Nucleus accumbens (tissue), 56 donors: Measurements from ENCODE around the gene C8G.

Experiments
- DNase-seq, 56 donors: peaks; one replicate each; lab custom pipeline; 2025; lab: John Stamatoyannopoulos, UW

C8G gene

DNA sequence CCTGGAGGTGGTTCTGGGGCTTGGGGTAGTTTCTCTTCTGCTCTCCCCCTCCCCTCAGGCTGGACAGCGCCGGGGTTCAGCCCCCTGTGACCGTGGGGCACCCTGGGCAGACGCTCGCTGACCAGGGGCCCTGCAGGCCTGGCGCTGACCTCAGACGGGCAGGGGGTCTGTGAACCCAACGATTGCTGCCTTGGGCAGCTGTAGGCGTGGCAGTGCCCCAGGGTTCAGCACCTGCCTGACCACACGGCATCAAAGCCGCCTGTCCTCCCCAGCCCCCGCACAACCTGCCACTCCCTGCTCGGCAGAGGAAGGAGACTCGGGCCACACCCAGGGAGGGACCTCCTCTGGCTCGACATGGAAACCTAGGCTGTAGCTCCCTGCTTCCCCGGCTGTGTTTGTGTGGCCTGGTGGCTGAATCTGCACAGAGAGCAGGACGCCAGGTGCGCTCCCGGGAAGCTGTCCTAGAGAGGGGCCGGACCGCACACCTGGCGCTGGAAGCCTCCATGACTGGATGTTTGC lies 19.2 kb downstream of the C8G start:
- no peak for DNase-seq

DNA sequence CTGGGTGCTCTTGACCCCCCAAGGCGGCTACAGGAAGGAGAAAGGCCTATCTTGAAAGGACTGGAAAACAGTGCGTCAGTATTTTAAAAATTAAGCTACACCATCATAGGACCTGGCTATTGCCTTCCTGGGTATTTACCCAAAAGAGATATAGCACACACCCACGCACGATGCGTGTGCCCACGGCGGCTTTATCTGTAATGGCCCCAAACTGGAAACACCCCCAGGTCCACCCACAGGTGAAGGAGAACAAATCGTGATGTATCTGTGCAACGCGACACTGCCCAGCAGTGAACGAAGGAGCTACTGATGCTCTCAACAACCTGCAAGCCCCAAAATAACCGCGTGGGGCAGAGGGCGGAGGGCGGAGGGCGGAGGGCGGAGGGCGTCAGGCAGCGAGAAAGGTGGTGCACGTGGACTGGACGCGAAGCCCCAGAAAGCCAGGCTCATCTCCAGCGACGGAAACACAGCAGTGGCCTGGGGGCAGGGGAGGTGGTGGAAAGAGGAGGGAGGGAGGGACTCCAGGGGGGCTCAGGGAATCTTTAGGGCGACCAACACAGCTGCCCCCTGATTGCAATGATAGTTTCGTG lies 19.9 kb downstream of the C8G start:
- DNase-seq = no peak

DNA sequence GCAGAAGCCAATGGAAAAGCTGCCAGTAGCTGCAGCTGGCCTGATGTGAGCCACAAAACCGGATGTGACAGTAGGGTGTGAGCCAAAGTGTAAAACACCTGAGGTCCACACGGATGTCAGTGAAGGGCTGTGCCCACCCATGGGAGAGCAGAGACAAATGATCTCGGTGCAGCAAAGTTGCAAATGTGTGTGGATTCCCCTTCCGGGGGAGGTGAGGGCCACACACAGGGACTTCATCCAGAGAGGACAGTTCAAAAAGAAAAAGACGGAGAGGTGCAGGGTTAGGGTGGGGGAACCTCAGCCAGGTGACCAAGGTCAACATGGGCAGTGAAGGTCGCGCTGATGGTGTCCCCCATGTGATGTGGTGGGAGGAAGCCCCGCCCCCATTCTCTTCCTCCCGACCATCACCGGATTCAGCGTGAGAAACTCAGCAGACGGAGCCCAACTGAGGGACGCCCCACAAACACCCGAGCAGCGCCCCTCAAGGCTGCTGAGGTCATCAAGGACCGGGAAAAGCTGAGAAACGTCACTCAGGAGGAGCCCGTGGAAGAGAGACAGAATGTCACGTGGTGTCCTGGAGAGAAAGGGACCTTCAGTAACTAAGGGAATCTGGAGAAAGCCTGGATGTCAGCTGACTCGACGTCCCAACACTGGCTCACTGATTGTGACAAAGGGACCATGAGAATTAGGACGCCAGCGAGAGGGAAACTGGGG lies 20.9 kb downstream of the C8G start:
- DNase-seq = peak in 53 of 56 donors; percentile 16 to 91 (median 67)

DNA sequence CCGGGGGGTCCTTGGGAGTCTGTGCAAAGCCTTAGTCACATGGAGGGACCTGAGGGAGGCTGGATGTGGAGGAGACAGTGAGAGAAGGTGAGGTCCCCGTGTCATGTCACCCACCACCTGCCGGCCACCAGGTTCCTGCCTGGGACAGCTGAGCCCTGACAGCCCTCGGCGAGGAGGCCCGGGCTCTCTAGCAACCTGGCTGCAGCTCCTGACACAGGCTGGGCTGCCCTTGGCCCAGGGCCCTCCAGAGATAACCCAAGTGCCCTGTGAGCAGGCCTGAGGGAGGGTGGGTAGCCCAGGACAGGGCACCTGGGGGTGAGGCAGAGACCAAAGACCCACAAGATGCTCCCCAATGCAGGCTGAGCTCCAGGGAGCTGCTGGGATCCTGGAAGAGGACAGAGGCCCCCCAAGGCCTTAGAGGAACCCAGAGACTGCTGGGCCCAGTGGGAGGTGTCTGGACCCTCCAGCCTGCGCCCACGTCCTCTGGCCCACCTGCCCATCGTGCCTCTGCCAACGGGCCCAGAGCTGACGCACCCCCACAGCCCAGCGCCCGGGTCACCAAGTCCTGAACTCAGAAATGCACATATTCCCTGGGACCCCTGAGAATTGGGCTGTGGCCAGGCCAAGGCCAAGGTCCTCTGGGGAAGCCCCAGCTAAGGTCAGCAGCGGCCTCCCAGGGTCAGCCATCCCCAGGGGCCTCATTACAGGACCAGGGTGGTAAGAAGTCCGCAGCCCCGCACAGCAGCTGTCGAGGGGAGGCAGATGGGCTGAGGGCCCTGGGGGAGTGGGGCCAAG lies 23.5 kb downstream of the C8G start:
- no peak for DNase-seq

DNA sequence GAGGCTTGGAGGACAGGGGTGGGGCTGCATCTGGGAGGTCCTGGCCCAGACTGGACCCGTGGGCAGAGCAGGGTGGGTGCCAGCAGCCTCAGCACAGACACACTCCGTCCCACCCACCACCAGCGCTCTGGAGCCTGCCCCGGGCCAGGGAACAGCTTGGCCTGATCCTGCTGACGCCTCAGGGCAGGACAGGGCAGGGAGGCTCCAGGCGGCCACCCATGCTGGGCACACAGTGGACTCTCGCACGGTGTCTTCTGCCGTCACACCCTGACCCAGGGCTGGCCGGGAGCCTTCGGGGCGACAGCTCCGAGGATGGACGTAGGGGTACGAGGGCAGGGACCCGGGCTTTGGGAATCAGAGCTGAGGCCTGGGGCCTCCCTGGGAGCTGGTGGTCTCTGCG lies 24.1 kb downstream of the C8G start:
- DNase-seq = no peak

DNA sequence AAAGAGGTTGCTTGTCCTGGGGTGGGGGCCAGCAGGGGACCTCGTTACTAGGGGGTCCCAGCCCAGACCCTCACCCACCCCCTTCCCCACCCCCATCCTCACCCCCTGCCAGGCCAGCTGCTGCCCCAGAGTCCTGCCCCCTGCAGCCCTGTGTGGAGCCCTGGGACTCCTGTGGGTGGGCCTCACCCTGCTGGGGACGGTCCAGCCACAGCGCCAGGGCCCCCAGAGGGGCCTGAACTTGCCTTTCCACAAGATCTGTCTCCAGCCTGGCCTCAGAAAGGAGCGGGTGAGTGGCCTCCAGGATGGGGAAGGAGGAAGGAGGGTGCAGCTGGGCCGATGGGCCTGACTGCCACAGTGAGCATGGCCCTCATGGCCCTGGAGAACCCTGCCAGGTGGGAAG lies 24.7 kb downstream of the C8G start:
- no peak for DNase-seq

DNA sequence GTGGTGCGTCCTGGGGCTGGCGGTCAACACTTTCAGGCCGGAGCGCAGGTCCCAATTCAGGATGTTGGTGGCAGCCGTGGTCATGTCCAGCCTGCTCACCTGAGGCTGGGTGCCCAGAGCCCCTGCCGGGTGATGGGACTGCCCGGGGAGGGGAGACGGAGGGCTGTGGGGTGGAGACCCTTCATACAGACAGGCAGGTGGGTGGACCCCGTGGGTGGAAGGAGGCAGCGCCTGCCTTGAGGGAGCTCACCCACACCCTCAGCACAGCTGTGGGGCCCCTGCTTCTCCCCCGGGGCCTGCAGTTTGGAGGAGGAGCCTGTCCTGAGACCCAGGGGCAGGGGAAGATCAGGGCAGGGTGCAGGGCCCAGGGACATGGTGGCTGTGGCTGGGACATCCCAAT lies 25.3 kb downstream of the C8G start:
- DNase-seq = no peak

DNA sequence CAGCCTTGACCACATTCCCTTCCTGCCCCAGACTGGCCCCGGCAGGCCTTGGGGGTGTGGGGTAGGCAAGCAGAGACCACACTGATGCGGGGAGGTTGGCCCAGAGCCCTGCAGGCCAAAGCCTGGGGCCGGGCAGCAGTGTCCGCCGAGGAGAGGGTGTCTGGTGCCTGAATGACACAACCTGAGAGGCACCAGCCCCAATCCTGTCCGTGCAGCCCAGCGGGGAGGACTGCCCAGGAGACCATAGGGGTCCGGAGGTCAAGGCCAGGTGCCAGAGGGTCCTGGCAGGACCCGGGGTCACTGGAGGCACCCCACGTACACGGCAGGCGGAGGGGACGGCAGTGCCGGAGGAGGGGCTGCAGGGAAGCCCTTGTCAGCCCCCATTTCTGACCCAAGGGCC lies 26.7 kb downstream of the C8G start:
- DNase-seq = no peak

DNA sequence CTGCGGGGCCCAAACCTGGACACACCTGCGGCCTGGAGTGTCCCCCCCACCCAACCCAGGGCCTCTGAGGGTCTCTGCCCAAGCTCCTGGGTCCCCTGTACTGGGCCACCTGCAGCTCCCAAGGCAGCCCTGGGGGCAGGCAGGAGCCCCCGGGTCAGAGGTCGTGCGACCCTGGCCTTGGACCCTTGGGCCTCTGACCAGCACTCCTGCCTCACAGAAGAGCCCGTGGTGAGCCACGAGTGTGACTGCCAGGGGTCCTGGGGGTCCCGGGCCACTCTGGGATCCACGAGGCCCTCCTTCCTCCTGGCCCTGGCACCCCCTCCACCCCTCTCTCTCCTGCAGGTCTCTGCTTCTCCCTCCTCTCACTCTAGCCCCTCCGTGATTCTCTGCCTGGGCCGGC lies 27.3 kb downstream of the C8G start:
- DNase-seq = no peak

DNA sequence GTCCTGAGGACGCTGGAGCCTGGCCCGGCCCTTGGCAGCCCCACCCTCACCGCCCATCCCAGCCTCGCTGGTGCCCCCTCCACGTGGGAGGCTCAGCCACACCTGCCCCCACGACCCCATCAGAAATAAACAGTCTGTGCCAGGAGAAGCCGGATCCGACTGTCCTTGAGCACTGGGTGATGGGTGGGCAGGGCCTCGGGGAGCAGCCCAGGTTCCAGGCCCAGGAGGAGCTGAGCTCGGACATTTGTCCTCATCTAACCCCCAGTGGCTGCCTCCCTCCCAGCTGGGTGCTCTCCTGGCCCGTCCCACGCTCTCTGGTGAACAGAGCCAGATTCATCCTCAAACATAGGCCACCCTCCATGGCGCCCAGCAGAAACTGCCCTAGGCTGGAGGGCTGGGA lies 27.7 kb downstream of the C8G start:
- no peak for DNase-seq

DNA sequence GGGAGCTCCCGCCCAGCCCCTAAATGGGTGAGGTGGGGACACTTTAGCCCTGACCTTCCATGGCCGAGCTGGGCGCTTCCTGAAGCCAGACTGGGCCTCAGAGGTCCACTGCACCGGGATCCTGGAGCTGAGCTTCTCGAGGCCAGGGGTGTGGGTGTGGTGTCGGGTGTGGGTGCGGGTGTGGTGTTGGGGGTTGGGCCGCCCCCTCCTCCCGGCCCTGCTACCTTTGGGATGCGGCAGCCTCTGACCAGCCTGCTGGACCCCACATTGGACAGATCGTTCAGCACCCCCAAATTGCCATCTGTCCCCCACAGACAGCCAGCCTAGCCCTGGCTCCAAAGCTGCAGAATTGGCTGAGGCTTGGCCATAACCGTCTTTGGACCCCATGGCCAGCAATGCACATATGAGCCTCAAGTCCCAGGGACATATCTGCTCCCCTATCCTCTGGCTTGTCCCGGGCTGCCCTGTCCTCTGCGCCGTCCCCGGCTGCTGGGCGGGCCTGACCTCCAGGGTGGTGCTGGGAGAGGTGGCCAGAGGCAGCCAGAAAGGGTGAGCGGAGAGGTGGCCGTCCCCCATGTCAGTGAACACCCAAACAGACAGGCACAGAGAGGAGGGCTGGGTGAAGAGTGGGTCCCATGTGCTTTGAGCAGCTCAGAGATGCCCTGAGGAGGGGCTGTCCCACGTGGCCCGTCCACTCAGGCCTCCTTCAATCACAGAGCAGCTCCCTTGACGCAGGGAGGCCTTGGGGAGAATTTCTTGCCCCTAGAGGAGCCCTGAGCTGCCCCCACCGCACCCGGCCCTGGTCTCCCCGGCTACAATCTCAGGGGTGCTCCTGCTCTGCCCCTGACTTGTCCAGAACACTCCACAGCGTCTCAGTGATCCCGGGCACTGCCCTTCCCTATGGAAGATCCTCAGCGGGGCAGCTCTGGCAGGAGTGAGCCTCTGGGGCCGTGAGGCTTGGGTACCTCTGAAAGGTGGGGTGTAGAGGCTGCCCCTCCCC lies 28.9 kb downstream of the C8G start:
- no peak for DNase-seq

DNA sequence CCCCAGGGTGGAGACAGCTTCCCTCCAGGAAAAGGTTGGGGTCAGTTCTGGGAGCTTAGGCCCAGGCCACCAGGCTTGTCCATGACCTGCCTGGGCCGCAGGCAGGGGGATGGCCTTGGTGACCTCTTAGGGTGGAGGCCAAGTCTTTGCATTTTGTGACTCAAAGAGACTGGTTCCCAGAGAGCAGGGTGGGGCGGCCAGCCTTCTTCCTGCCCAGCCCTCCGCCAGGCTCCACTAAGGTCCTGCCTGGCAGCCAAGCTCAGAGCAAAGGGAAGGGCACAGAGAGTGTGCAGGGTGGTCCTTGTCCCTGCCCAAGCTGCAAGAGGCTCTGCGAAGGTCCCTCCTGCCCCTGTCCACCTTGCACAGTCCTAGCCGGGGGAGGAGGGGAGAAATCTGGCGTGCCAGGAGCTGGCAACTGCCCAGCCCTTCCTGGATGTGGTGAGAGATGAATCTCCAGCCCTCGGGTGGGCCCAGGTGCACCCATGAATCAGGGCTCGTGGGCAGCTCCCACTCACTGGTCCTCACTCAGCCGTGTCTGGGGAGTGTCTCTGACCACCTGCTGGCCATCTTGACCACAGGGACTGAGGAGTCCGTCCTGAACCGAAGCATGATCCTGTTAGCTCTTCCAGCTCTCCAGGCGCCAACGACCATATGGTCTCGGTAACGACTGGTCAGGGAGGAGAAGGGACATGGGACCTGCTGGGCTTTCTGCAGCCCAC lies 29.9 kb downstream of the C8G start:
- DNase-seq = no peak

DNA sequence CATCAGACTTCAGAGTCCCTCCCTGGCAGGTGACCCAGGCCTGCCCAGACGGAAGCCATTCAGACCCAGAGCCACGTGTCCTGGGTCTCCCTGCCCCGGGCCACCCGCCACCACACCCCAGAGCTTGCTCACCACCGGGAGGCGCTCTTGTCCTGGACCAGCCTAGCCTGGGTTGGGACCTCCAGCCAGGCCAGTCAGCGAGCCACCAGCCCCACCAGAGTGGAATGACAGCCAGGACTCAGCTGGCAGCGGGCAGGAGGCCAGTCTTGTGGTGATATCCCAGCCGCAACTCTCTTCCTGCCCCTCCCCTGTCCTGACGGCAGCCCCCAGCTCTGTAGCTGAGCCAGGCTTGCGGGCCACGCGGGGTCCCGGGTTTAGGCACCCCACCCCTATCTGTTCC lies 30.6 kb downstream of the C8G start:
- DNase-seq = peak in 53 of 56 donors; percentile 19 to 90 (median 75)

DNA sequence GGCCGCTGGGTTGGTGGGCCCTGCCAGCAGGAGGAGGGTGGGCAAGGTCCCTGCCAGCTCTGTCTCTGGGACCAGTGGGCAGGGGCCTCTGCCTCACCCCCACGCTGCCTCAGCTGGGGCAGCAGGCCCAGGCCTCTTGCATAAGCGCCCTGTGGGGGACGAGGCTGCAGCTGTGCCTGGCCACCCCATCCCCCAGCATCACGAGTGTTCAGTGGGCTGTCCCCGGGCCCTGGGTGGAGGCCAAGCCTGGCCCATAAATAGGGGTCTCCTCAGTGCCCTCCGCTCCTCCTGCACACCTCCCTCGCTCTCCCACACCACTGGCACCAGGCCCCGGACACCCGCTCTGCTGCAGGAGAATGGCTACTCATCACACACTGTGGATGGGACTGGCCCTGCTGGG lies 32.2 kb downstream of the C8G start, which contains the start of gene PTGDS:
Gene PTGDS, plus strand, starts transcription at position 282 of the 400 bp plus-strand sequence. Its CDS starts 75 bp downstream, at position 357.
- DNase-seq = peak; percentile 49 to 98 (median 94)

DNA sequence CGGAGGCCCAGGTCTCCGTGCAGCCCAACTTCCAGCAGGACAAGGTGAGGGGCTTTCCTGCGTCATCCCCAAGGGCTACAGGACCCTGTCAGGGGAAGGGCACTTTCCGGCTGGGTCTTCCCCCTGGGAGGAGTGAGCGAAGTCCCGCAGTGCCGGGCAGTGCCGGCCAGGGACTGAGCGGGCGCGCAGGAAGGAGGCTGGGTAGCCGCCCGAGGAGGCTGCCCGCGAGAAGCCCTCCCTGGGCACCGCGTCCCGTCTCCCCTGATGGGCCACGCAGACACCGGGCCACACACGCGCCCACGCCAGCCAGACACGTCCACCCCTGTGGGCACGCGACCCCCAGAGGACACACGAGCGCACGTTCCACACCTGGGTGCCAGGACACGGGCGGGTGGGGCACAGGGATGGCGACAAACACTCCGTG lies 32.6 kb downstream of the C8G start:
- peak in 5 of 56 donors; percentile 43 to 80 (median 67) for DNase-seq

DNA sequence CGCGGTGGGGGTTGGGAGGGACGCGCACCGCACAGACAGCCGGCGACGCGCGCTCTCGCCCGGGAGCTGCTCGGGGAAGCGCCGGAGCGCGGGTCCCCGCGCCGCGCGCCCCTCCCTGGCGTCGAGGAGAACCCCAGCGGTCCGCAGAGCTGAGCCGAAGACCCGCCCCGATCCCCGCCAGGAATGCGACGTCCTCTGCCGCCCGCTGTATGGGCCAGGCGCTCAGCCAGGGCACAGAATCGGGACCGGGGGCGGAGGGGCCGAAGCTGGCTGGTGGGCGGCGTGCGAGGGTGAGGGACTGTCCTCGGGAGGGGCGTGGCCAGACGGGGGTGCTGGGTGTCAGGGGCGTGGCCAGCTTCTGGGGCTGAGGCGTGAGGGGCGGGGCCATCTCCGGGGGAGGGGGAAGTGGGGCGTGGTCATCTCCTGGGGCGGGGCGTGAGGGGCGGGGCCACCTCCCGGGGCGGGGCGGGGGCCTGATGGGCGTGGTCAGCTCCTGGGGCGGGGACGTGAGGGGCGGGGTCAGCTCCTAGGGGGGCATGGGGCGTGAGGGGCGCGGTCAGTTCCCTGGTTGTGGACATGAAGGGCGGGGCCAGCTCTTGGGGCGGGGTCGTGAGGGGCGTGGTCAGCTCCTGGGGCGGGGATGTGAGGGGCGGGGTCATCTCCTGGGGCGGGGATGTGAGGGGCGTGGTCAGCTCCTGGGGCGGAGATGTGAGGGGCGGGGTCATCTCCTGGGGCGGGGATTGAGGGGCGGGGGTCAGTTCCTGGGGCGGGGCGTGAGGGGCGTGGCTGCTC lies 33.2 kb downstream of the C8G start:
- peak in 54 of 56 donors; percentile 34 to 100 (median 90) for DNase-seq

DNA sequence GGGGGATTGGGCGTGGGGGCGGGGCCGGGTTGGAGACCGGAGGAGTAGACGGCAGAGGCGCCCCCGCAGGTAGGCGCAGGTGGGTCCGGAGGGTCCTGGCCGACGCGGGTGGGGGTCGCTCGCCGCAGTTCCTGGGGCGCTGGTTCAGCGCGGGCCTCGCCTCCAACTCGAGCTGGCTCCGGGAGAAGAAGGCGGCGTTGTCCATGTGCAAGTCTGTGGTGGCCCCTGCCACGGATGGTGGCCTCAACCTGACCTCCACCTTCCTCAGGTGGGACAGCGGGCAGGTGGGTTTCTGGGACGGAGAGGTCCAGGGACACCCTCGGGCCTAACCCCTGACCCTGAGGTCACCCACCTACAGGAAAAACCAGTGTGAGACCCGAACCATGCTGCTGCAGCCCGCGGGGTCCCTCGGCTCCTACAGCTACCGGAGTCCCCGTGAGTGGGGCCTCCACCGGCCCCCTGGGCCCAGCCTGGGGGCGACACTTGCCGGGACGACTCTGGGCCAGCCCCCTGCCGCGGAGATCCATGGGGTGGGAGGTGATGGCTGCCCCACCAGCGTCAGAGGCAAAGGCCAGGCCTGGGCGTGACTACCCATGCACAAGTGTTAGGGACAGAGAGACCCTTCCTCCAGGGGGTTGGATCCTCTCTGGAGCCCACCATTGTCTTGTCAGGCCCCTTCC lies 34.0 kb downstream of the C8G start:
- DNase-seq = peak in 6 of 56 donors; percentile 47 to 70 (median 56)
